HG03175 (cell line): ENCODE measurements around the gene PLXNA4.

ENCODE experiments used
- ATAC-seq: cut with Tn5 transposase; IDR thresholded peaks from one replicate; pipeline ENCODE4 v1.9.1; 2021; ENCODE audit warnings: mild to moderate bottlenecking, moderate library complexity; ENCODE audit not compliant: unreplicated experiment

PLXNA4 gene

DNA sequence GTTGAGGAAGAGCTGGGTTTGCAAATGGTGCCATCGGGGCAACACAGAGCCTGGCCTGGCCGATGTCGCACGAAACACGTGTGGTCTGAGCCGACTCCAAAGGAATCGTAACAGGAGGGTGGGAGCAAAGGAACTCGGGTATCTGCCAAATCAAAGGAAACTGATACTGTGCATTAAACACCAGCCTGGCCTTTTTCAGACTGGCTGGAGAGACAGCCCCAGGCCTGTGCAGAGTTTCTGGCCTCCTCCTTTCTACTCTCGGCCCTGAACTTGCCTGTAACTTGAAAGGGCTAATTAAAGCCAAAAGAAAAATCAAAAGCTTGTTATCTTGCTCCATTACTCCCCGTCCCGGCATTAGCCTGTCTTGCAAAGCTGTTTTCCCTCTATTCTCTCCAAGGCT is 71.4 kb downstream of the PLXNA4 start:
- ATAC-seq, result no peak

DNA sequence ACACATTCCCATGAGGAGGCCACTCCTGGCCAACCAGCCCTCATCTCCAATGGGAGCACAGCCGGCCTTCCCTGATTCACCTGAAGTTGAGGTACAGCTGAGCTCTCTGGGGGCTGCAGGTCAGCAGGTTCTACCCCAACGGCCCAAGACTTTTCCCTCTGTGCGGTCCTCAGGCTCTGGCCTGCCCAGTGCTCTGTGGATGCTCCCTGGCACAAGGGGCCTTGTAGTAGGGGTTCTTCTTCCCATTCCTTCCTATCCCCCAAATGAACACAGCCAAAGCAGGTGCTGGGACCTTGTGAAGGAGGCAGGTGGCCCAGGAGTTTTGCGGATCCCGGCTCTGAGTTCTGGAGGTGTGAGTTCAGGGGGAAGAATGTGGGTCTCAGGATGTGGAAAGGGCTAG is 72.2 kb downstream of the PLXNA4 start:
- ATAC-seq, result no peak

DNA sequence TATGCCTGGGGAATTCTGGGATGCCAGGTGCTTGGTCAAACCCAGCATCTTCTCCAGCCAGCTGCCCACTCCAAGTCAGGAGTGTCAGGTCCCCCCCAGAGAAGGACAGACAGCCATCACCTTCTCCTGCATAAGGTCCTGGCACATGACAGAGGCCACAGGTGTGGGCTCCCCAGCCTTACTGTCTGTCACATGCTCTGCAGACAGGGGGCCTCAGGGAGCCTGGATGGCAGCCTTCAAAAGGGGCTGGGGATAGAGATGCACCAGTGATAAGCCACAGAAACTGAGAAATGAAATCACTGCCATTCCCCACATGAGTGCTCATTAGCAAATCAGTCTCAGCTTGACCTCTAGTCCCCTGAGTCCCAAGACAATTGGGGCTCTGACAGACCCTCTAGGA is 72.9 kb downstream of the PLXNA4 start:
- no peak for ATAC-seq

DNA sequence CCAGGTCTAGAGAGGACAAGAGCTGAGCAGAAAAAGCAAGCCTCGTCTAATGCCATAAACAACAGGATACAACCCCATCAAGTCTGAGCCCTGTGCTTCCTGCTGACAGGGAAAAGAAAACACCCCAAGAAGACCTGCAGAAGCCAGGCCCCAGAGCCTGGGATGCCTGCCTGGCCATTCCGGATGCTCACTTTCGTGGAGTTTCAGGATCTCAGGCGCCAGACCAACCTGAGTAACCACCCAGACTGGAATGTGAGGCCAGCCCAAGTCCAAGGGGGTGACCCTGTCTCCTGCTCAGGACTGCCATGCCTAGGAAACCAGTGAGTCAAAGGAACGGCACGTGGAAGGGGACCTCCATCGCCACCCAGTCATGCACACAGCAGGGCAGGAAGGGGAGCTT is 74.3 kb downstream of the PLXNA4 start:
- no peak for ATAC-seq

DNA sequence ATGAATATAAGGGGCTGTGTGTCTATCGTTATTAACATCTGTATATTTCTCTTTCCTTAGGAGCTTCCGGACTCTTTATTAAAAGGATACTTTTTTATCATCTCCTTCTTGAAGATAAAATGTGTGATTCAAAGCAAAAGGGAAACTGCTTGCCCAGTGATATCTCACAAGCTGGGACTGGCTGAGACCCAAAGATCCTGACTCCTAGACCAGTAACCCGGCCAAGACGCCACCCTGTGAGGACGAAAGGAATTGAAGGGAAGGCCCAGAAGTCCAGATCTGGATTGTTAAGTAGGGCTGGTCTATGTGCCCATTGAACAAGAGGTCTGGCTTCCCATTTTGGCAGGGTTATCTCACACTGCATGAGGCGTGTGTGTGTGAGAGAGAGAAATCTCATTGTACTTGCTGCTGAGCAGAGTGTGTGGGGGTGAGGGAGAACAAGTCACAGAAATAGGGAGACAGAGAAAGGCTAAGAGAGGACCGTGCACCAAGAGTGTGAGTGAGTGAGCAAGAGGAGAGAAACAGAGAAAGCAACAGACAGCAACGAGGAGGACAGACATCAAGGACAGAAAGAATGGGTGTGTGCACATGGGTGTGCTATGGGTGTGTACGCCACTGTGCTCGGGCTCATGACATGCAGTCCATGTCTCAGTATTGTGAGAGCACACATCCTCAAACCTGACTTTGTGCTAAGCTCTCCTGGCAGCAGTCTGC is 75.4 kb downstream of the PLXNA4 start:
- ATAC-seq, result no peak

DNA sequence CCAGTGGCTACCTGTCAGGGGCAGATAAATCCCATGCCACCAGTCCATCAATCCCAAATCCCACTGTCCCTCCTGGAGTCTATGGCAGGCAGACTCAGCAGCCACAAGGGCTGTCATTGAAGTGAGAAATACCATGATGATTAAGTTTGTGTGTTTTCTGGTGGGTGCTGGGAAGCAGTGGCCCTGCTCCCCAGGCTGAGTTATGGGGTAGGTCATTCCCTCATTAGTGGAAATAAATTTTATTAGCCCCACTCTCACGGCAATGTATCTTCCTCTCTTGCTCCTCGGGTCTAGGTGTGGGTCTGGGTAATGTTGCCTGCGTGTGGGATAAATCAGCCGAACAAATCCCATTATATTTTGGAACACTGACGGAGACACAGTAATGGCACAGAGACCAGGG is 76.8 kb downstream of the PLXNA4 start:
- ATAC-seq, result no peak

DNA sequence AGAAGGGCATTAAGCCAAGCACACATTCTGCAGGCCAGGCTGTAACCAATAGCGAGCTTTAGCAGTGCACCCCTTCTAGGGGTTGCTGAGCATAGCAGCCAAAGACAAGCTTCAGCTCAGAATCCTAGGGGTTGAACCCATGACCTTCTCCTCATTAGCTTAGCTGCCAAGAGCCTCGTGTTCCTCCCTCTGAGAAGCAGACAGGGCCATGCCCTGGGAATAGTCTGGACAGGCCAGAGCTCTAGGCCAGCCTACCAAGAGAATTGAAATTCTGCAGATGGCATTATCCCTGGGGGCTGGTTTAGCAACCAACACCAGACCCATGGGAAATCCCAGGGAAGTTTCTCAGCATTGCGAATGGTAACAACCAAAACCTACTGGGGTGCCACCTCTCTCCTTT is 77.2 kb downstream of the PLXNA4 start:
- no peak for ATAC-seq

DNA sequence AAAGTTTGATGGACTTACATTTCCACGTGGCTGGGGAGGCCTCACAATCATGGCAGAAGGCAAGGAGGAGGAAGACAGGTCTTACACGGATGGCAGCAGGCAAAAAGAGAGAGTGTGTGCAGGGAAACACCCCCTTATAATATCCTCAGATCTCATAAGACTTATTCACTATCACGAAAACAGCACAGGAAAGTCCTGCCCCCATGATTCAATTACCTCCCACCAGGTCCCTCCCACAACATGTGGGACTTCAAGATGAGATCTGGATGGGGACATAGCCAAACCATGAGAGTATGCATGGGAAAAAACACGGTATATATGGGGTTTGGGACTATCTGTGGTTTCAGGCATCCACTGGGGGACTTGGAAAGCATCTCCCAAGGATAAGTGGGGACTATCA is 78.0 kb downstream of the PLXNA4 start:
- no peak for ATAC-seq

DNA sequence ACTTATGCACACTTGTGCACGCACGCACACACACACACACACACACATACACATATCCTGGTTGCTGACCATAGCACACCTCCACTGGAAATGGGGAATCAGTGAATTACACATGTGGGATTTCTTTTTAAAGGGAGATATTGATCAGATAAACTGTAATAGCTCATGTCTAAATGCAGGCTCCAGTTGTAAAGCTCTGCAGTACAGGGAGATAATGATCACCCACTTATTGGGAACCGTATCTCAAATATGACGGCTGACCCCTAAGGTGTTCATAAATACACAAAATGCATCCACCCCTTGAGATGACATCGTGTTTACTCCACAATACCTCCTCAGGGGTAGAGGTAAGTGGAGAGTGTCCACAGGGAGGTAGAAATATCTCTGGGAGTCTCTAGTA is 79.2 kb downstream of the PLXNA4 start:
- ATAC-seq, result no peak

DNA sequence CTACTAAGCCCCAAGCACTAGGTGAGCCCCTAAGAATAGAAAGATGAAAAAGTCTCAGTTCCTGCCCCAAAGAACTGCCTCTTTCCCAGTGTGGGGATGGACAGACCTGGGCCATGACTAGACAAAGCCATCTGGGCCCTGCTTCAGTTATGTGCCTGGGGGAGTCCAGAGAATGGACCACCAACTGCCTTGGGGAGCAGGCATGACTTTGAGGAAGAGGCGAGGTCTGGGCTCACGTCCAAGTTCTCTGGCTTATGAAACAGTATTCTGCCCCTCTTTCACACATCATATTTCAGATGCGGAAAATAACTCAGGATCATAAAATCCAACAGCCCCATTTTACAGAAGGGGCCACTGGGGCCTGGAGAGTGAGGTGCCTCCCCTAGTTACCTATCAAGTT is 80.3 kb downstream of the PLXNA4 start:
- no peak for ATAC-seq

DNA sequence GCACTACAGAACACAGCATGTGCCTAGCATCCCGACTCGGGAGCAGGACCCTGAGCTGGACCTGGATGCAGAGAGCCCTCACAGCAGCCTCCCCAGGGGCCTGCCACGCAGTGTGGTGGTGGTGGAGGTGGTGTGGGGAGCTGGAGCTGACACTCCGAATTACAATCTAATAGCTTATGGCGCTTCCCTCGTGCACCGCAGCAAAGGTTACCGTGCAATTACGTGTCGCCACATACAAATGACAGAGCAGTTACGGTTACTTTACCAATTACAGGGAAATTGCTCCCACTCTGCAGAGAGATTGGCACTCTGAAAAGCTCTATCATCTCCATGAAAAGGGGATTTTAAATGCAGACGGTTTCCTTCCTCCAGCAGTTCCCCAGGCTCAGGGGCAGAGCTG is 81.8 kb downstream of the PLXNA4 start:
- no peak for ATAC-seq

DNA sequence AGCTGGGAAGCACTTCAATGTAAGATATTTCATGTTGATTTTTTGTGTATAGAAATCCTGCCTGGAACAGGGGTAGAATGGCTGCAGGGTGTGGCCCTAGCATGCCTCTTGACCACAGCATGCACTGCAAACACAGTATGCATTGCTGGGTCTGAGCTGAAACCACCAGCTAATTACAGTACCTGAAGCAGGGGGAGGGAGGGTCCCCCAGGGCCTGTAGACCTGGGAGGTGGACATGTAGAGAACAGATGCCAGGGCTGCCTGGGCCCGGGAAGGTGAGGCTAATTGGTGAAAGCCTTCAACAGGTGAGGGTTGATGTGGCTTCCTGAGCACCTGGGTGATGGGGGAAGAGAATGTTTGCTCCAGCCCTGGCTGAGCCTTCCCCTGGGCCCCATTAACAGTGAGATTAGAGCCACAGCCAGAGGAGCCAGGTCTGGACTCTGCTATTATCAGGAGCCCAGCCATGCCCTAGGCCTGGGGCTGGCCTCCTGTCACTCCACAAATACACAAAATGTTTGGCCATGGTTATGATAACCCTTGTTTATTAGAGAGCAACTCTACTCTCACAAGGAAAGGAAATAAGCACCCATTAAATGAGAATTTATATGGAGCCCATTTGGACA is 83.3 kb downstream of the PLXNA4 start:
- ATAC-seq, result no peak

DNA sequence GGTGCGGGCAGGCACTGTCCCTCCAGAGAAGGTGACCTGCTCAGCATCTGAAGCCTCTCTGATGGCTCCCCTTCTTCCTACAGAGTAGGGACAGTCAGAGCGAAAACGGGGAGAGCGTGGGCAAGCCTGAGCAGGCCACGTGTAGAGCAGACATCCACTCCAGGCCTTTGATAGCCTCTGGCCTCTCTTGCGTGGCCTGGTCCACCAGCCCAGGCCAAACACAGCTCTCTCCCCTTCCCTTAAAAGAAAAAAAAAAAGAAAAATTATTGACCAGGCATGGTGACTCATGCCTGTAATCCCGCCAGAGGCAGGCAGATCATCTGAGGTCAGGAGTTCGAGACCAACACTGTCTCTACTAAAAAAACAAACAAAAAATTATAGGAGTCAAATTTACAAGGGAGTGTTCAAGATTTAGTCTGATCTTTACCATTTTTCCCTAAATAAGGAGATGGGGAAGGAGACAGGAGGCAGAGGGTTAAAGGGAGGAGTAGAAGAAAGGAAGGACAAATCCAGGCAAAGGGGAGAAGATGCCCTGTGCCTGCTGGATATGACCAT is 84.8 kb downstream of the PLXNA4 start:
- ATAC-seq, result no peak

DNA sequence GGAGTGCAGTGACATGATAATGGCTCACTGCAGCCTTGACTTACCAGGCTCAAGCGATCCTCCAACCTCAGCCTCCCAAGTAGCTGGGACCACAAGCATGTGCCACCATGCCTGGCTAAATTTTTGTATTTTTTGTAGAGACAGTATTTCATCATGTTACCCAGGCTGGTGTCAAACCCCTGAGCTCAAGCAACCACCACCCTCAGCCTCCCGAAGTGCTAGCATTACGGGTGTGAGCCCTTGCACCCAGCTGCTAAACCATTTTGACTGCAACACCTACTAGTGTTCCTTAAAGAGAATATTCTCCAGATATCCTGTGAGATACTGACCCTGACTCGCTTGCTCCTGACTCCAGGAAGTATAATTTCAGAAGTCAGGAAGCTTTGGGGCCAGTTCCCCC is 85.8 kb downstream of the PLXNA4 start:
- no peak for ATAC-seq

DNA sequence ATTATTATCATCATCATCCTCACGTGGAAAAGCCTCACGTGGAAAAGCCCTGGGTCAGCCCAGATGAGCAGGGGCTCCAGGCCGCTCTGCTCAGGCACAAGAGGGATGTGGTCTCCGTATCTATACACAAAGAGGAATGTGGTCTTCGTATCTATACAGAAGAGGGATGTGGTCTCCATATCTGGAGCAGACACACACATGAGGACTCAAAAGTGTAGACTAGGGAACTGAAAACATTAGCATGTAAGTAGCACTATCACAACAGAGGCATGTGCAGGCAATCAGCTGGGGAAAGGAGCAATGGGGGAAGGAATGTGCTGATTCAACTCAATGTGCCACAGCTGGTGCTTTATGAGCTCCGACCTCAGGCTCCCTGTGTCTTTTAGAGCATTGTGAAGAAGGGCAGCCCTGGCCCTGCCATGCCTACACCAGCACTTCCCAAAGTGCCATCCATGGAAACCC is 86.5 kb downstream of the PLXNA4 start:
- no peak for ATAC-seq

DNA sequence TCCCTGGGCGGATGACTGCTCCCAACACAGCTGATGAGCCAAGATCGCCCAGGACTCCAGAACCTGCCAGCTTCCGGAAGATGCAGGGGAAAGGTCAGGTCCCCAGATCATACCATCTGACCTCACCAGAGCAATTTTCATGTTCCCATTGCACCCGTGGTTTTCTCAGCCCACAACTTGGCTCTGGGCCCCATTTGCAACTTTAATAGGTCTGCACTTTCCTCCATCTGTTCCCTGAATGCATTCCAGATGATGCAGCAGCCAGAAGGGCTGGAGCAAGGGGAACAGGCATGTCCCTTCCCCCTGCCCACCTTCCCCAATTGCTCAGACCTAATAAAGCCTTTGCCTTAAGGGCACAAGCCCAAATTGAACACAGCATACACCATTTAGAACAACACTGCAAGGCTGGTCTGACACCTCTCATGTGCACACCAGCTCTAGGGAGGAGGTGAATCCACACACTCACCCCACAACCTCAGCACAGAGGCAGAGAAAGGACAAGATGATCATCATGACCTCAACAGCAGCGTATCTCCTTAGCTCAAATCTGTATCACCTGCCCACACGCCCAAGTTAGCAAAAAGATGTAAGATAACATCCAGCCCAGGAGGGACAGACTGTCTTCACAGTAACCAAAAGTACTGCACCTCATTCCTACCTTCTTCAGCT is 87.5 kb downstream of the PLXNA4 start:
- ATAC-seq, result no peak

DNA sequence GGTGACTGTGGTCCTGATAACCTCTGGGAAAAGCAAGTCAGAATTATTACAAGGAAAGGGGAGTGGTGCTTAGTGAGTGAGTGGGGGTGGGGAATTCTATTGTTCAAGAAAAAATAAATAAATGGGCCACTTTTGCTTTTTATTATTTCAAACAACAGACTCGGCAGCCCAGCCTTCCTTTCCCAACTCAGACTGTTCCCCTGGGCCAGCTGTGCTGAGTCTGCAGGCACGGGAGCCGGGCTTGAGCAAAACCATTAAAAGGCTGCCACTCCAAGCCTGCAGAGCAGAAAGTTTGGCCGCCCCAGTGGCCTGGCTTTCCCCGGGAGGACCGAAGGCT is 90.0 kb downstream of the PLXNA4 start:
- ATAC-seq, result no peak

DNA sequence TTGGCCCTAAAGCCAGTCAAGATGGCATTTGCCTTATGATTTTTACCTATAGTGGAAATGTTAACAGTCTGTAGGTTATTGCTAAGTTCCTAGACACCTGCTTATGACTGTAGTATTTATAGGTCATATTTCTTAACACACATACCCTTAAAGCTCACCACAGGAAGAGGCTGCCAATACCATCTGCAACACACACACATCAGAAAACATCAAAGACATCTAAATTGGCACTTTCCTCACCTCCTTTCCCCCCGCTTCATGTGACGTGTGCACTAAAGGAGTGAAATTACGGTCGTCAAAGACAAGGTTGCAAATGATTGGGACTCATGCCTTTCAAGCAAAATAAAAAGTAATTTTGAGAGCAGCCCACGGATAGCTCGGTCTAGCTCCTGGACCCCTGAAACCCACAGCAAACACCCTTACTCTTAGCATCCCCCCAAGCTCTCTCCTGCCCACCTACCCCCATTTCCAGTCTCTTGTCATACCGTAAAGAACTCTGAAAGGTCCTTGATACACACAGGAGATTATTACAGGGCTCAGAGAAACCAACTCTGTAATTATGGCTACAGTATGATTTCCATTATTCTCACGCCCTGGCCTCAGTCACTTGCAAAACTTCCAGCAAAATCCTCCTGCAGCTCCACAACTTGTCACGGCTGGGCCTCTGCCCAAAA is 90.5 kb downstream of the PLXNA4 start:
- ATAC-seq, result no peak

DNA sequence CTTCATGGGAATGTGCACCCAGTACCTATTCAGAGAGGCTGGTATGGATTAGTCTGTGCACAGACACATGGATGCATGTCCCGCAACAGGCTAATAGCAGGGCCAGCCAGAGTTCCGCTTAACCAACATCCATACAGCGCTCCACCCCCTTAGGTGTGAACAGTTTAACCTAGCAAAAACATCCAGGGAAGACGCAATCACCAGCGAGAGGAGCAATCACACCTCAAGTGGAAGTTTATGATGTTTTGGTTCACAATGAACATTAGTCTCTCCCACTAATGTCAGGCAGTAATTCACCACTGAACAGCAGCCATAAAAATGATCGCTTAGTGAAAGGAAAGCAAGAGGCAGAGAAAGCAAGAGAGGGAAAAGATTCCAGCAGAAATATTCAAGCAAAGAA is 91.1 kb downstream of the PLXNA4 start:
- ATAC-seq, result no peak

DNA sequence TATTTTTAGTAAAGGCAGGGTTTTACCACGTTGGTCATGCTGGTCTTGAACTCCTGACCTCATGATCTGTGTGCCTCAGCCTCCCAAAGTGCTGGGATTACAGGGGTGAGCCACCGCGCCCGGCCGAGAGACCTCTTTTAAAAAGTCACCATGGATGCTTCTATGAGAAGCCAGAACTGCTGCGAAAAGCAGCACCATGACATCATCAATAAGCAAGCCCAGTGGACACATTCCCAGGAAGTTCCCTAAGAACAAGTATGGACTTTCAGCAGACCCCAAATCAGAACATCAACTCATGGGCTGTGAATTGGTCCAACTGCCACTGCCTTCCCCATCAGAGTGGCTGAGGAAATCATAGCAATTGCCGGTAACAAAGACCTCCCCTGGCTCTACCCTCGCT is 93.4 kb downstream of the PLXNA4 start:
- ATAC-seq, result no peak

DNA sequence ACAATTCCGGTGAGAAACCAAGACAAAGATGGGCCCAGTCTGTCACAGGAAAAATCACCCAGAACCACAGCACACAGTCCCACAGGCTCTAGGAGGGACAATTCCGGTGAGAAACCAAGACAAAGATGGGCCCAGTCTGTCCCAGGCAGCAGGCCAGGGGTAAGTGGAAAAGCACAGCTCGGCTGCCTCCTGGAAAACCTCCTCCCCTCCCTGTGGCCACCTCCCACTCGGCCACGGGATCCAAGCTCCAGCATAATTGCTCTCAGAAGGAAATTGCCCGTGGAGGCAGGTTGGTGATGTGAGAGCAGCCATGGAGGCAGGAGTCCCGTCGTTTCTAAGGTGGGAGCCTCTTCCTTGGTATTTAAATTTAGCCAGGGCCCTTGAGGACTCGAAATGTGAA is 95.7 kb downstream of the PLXNA4 start:
- ATAC-seq, result no peak

DNA sequence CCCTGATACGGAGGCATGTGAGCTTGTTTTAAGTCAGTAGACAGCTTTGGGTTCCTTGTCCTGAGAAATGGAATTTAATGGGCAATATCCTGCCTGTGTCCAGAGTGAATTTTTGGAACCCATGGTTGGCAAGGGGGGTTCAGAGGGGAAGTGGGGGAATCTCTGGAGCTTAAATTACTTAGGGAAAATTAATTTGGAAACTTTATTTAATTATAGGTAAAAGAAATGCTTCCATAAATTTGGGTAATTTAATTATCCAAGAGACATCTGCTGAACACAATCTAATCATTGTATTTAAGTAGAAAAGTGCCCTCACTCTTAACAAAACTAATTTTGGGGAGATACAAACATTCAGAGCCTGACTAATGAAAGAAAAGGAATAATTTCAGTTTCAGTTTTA is 99.7 kb downstream of the PLXNA4 start:
- no peak for ATAC-seq
